Measurements from ENCODE around the gene TGFBR1.

Gene TGFBR1

GRCh38 chr9:99137891-99138290 is 33.0 kb downstream of the TGFBR1 start:
- peaks cover 3% of the 10 kb centered on the region for H3K9me3 Mint-ChIP-seq

GRCh38 chr9:99138424-99139284 is 33.7 kb downstream of the TGFBR1 start:
- Mint-ChIP-seq H3K36me3 (ENCODE audit: low read depth) (peaks cover 58% of the 10 kb centered on the region), H3K4me3 (no peak overlapping the region), H3K27me3 (ENCODE audit: low read depth) (no peaks in the 10 kb centered on the region), H3K4me1 (peaks cover 11% of the 10 kb centered on the region), H3K27ac (no peak overlapping the region), H3K9me3 (peaks cover 3% of the 10 kb centered on the region)
- no peak for TF ChIP-seq CTCF (IDR thresholded peaks at IDR 0.05; ENCODE audit: unreplicated experiment in 3 of 3)

More at GRCh38 chr9:99137891-99138290, 33.0 kb downstream of the TGFBR1 start:
- Mint-ChIP-seq H3K27ac (no peak overlapping the region), H3K27me3 (ENCODE audit: low read depth) (no peaks in the 10 kb centered on the region), H3K36me3 (ENCODE audit: low read depth) (peaks cover 58% of the 10 kb centered on the region), H3K4me3 (no peak overlapping the region), H3K4me1 (peaks cover 11% of the 10 kb centered on the region)
- no peak for TF ChIP-seq CTCF (IDR thresholded peaks at IDR 0.05; ENCODE audit: unreplicated experiment in 3 of 3)

GRCh38 chr9:99139868-99140267 is 35.0 kb downstream of the TGFBR1 start:
- Mint-ChIP-seq H3K4me3 (no peak overlapping the region), H3K27ac (no peak overlapping the region), H3K27me3 (ENCODE audit: low read depth) (no peaks in the 10 kb centered on the region), H3K4me1 (peaks cover 6% of the 10 kb centered on the region), H3K36me3 (ENCODE audit: low read depth) (peaks cover 66% of the 10 kb centered on the region), H3K9me3 (peaks cover 3% of the 10 kb centered on the region)
- TF ChIP-seq CTCF (IDR thresholded peaks at IDR 0.05; ENCODE audit: unreplicated experiment in 3 of 3) = no peak

- peaks cover 3% of the 10 kb centered on the region for H3K9me3 Mint-ChIP-seq
- no peaks in the 10 kb centered on the region for H3K27me3 Mint-ChIP-seq (ENCODE audit: low read depth)
- H3K4me1 Mint-ChIP-seq = peaks cover 6% of the 10 kb centered on the region
- H3K4me3 Mint-ChIP-seq = no peak overlapping the region
- TF ChIP-seq CTCF (IDR thresholded peaks at IDR 0.05; ENCODE audit: unreplicated experiment in 3 of 3) = peak; percentile 74 to 79 (median 78)
- H3K27ac Mint-ChIP-seq = peak overlapping the region in 1 of 3 experiments; percentile 5
- H3K36me3 Mint-ChIP-seq (ENCODE audit: low read depth) = peaks cover 72% of the 10 kb centered on the region
Measured at GRCh38 chr9:99140685-99141314, 35.9 kb downstream of the TGFBR1 start.

- Mint-ChIP-seq H3K4me1 (peaks cover 6% of the 10 kb centered on the region), H3K27me3 (ENCODE audit: low read depth) (no peaks in the 10 kb centered on the region), H3K36me3 (ENCODE audit: low read depth) (peaks cover 81% of the 10 kb centered on the region), H3K27ac (no peak overlapping the region), H3K4me3 (no peak overlapping the region), H3K9me3 (peaks cover 3% of the 10 kb centered on the region)
- TF ChIP-seq CTCF (IDR thresholded peaks at IDR 0.05; ENCODE audit: unreplicated experiment in 3 of 3) = no peak
Measured at GRCh38 chr9:99141849-99142248, 36.9 kb downstream of the TGFBR1 start.
